GM19452 (cell line): ENCODE results near the gene MCU.

Experiments
- ATAC-seq: cut with Tn5 transposase; IDR thresholded peaks from one replicate; pipeline ENCODE4 v1.9.1; 2021; ENCODE audit not compliant: unreplicated experiment

The MCU gene

GRCh38 chr10:72800741-72801092 lies 108.8 kb downstream of the MCU start:
- no peak for ATAC-seq

GRCh38 chr10:72801263-72801868 lies 109.4 kb downstream of the MCU start:
- ATAC-seq: no peak

- ATAC-seq: no peak
These were observed 110.4 kb downstream of the MCU start for GRCh38 chr10:72802332-72802731.

DNA sequence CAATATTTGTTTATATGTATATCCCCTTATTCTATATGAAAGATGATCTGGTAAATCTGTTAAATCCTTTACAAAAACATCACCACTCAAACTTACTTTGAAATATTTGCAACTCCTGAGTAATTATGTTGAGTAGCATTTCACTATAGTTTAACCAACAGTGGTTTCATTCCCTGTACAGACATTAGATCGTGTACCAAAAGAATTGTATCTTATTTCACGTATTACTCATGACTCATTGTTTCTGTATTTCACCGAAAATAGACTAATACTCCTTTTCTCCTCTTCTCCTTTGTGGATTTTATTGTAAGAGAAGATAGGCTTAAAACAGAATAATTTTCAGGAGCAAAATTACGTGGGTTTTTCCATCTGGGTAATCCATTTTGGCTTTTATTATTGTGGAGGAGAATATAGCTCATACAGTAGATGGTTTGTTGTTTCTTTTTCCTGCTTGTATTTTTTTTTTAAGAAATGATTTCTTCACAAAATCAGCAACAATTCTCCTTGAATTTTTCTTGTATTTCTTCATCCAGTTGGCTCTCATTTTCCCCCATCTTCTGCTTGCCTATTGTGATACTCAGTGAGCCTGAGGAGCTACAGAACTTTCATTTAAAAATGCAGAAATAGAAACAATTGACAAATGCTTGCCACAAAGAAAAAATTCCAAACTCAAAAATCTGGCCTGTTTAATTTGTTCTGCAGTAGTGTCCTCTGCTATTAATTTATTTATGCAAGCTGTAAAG lies 111.0 kb downstream of the MCU start:
- no peak for ATAC-seq

GRCh38 chr10:72808001-72808400 lies 116.1 kb downstream of the MCU start:
- no peak for ATAC-seq

DNA sequence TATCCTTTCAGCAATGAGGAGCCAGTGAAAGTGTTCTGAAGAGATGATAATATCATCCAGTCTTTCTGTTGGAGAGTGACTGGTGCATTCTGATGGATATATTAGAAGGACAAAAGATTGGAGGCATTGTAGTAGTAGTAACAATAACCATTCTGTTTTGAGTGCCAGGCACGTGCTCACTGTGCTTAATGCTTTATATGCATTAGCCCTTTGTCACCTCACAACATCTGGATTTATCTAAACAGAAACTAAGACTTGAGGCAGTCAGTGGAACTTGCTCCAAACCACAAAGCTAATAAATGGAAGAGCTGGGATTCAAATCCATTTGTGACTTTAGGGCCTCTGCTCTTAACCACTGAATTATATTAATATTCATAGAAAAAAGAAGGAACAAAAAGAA lies 117.1 kb downstream of the MCU start:
- ATAC-seq: no peak

DNA sequence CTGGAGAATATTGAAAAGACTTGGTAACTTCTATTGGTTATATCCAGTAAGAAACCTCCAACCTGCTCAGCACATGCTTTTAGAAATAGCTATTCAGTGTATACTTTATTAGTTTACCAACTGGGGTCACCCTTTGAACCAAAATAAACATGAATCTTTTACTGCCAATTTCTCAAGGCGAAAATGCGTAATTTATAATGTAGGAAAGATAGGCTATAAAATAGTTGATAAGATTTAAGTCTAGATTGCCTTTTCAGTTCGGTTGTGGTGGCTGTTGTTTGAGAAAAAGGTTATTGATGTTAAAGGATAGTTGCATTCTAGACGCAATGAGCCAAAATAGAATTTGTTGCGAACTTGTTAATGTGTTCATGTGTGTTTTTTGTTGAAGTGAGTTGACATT lies 119.0 kb downstream of the MCU start:
- ATAC-seq: no peak

- no peak for ATAC-seq
These were observed 120.4 kb downstream of the MCU start for GRCh38 chr10:72812415-72812752.

GRCh38 chr10:72812753-72813430 lies 120.9 kb downstream of the MCU start:
- no peak for ATAC-seq

GRCh38 chr10:72814099-72814790 lies 122.3 kb downstream of the MCU start:
- no peak for ATAC-seq

- ATAC-seq: no peak
These were observed 124.6 kb downstream of the MCU start for GRCh38 chr10:72816565-72816964.

GRCh38 chr10:72818076-72818475 lies 126.1 kb downstream of the MCU start:
- ATAC-seq: no peak

DNA sequence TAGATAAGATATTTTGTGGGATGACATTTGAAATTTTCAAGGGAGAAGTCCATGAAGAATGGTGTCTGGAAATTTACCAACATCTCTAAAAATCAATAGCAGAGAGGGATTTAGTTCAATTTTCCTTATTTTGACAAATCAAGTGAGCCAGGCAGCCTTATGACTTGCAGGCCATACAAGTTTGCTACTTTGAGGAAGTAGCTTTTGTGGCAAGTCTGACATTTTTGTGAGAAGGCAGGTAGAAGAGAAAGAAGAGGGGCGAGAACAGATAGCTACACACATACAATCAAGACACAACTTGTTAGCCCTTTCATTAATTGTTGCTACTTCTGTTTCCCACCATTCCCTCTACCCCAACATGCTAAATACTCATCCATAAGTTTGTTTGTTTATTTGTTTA lies 127.1 kb downstream of the MCU start:
- ATAC-seq: no peak

DNA sequence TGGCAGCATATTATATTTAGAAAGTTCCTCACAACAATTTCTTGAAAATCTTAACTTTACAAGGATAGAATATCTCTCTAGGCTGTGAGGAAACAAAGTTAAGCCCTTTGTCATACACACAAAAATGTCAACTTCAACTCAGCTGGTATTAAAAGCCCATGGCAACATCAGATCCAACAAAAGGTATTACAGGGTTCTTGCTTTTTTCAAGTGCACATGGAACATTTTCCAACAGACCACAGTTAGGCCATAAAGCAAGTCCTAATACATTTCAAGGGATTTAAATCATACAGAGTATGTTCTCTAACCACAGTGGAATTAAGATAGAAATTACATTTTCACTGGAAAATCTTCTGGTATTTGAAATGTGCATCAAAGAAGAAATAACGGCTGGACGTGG lies 129.7 kb downstream of the MCU start:
- ATAC-seq: no peak

- ATAC-seq: no peak
These were observed 130.5 kb downstream of the MCU start for GRCh38 chr10:72822342-72822986.

- no peak for ATAC-seq
These were observed 133.2 kb downstream of the MCU start for GRCh38 chr10:72825163-72825562.

DNA sequence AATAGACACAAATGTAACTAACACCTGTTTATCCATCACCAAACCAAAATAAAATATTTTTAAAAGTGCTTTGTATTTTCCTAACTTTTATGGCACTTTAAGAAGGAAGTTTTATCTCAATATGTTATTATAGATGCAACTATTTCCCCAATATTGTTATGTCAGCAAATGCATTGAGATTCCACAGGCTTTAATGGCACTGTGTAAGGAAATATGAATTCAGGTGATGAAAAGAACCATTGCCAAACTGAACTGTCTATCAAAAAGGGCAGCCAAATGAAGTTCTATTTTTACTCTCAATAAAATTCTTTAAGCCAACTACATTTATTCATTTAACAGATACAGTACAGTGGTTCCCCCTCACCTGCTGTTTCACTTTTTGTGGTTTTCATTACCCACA lies 134.4 kb downstream of the MCU start:
- ATAC-seq: no peak

- no peak for ATAC-seq
These were observed 136.4 kb downstream of the MCU start for GRCh38 chr10:72828294-72828693.

DNA sequence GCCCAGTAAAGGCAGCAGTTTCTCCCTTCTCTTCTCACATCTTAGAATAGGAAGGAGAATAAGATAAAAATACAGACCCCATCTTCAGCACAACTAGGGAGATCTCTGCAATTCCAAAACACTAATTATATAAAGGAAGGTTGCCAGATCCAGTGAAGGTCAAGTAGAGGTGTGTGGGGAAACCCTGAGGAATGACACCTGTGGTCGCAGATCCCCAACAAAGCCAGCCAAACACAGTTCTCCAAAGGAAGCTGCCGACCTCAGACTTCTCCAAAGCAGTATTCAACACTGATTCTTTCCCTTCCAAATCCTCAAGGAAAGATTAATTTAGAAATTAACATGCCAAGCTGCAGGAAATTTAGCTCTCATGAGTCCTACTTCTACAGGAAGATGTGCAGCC lies 138.7 kb downstream of the MCU start:
- no peak for ATAC-seq

DNA sequence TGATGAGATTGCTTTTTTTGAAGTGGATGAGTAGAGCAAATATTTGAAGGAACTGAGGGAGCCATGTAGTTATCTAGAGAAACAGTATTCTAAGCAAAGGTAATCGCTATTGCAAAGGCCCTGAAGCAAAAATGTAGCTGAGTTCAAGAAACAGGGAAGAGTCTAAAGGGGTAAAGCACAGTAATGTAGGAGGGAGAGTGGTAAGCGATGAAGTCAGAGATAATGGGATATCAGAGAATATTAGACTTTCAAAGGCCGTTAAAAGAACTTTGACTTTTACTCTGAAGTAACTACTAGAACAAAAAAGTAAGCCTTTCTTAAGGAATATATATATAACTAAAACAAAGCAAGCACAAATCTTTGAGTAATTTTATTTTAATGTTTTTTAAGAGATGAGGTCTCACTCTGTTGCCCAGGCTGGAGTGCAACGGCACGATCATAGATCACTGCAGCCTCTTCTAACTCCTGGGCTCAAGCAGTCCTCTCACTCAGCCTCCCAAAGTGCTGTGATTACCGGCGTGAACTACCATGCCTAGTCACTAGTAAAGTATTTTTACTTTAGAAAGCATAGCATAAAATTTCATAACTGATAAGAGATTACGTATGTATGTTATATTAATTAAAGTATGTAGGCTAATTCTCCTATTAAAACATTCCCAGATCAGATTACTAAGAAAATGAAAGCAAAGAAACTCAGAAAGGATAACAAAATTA lies 139.9 kb downstream of the MCU start:
- ATAC-seq: no peak

GRCh38 chr10:72832701-72833100 lies 140.8 kb downstream of the MCU start:
- no peak for ATAC-seq
